ENCODE data around the gene LRRC8B. TPM values are rescaled to one million over a fixed set of nuclear protein-coding genes. Genes with fewer than 3 reads are reported as not detected.

LRRC8B gene
- total RNA-seq (2.5 TPM), polyA plus RNA-seq (ENCODE audit: insufficient read depth in 1 of 8, insufficient read length in 8 of 8, low replicate concordance in 1 of 8) (1 to 10 TPM; 2.4 to 4.7 (median 2.9) TPM)
- long read RNA-seq, donor 1 = 0 reads
- long read RNA-seq, donor 2 = 0 reads
- long read RNA-seq, donor 3 = 0 reads
- long read RNA-seq, donor 4 = 0 reads
- long read RNA-seq, donor 5, full-length matches to known transcripts = 1 of 1 reads
- long read RNA-seq, donor 5, partial matches to known transcripts = 0 of 1 reads
- long read RNA-seq, donor 5, other reads (novel, unspliced or antisense) = 0 of 1 reads
- long read RNA-seq, donor 6, full-length matches to known transcripts = 1 of 1 reads
- long read RNA-seq, donor 6, partial matches to known transcripts = 0 of 1 reads
- long read RNA-seq, donor 6, other reads (novel, unspliced or antisense) = 0 of 1 reads
- long read RNA-seq, donor 7 = 0 reads
- long read RNA-seq, donor 8 = 0 reads
- long read RNA-seq, donor 9 = 0 reads
- long read RNA-seq, donor 10 = 0 reads
- long read RNA-seq, donor 11 = 0 reads

DNA sequence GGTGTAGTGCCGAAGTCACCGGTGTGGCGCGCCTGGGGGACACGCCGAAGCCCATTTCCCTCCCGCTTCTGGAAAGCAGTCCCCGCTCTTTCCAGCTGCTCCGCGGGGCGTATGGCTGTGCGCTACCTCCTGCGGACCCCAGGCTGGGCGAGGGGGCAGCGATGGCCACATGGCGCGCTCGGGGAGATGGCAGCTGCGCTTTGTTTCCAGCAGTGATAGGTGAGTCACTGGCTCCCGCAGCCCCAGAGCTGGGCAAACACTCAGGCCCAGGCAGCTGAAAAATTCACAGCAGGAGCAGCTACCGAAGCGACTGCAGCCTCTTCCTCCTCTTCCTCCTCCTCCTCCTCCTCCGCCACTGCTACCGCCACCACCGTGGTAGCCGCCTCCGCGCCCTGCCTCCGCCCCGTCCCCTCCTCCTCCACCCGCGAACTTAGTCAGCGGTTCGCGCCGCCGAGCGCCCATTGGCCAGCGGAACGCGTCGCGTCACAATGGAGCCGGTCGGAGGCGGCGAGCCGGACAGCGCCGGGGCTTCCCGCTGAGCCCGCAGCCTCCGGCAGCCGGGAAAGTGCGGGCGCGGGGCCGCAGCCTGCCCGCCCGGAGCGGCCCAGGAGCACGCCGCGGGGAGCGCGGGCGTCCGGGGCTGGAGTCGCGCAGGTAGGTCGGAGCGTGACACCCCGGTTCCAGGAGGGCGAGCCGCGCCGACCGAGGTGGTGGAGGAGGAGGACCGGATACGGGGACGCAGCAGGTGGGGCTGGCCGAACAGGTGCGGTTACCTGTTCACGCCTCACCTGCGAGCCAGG lies at the start of gene LRRC8B:
Gene LRRC8B, plus strand, starts transcription at position 461 of the 800 bp plus-strand sequence. CDS start 57,822 bp downstream, outside the sequence.
- Histone ChIP-seq H3K36me3 (ENCODE audit: control insufficient read depth, insufficient read depth, low read length) (no peaks in the 10 kb centered on the region), H3K27me3 (ENCODE audit: control insufficient read depth, insufficient read depth, low read length) (peaks cover 3% of the 10 kb centered on the region), H3K27ac (ENCODE audit: low read length) (peak within 1 kb of the TSS; percentile 83), H3K4me3 (ENCODE audit: low read length) (peak within 1 kb of the TSS; percentile 88), H3K9me3 (replicated peaks; ENCODE audit: control insufficient read depth, low read depth, low read length) (no peaks in the 10 kb centered on the region), H3K4me1 (ENCODE audit: control insufficient read depth, insufficient read depth, low read length) (peaks cover 8% of the 10 kb centered on the region)
- peak; percentile 94 for DNase-seq
- under 1% methylated on average over 85 of the region's 85 CpGs for WGBS (ENCODE audit: insufficient coverage)

DNA sequence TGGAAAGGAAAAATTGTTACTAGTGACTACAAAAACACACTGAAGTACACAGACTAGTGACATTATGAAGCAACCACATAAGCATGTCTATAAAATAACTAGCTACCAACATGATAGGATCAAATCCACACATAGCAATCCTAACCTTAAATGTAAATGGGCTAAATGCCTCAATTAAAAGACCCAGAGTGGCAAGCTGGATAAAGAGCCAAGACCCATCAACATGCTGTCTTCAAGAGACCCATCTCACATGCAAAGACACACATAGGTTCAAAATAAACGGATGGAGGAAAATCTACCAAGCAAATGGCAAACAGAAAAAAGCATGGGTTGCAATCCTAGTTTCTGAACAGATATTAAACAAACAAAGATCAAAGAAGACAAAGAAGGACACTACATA lies 49.4 kb upstream of the LRRC8B start:
- Histone ChIP-seq H3K27me3 (ENCODE audit: control insufficient read depth, insufficient read depth, low read length) (no peaks in the 10 kb centered on the region), H3K4me3 (ENCODE audit: low read length) (no peak overlapping the region), H3K36me3 (ENCODE audit: control insufficient read depth, insufficient read depth, low read length) (no peaks in the 10 kb centered on the region), H3K4me1 (ENCODE audit: control insufficient read depth, insufficient read depth, low read length) (no peaks in the 10 kb centered on the region), H3K9me3 (replicated peaks; ENCODE audit: control insufficient read depth, low read depth, low read length) (no peaks in the 10 kb centered on the region), H3K27ac (ENCODE audit: low read length) (no peak overlapping the region)
- WGBS (ENCODE audit: insufficient coverage) = no CpG with 5 or more reads among the region's 1 CpG
- no peak for DNase-seq

DNA sequence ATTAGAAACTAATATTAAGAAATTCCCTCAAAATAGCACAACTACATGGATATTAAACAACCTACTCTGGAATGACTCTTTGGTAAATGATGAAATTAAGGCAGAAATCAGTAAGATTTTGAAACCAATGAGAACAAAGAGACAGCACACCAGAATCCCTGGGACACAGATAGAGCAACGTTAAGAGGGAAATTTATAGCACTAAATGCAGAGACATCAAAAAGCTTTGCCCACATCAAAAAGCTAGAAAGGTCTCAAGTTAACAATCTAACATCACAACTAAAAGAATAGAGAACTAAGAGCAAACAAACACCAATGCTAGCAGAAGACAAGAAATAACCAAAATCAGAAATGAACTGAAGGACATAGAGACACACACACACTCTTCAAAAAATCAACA lies 48.6 kb upstream of the LRRC8B start:
- no CpG with 5 or more reads among the region's 1 CpG for WGBS (ENCODE audit: insufficient coverage)
- H3K27ac ChIP-seq (ENCODE audit: low read length) = no peak overlapping the region
- H3K4me1 ChIP-seq (ENCODE audit: control insufficient read depth, insufficient read depth, low read length) = no peaks in the 10 kb centered on the region
- H3K9me3 ChIP-seq (replicated peaks; ENCODE audit: control insufficient read depth, low read depth, low read length) = no peaks in the 10 kb centered on the region
- no peak for DNase-seq
- H3K4me3 ChIP-seq (ENCODE audit: low read length) = no peak overlapping the region
- H3K36me3 ChIP-seq (ENCODE audit: control insufficient read depth, insufficient read depth, low read length) = no peaks in the 10 kb centered on the region
- no peaks in the 10 kb centered on the region for H3K27me3 ChIP-seq (ENCODE audit: control insufficient read depth, insufficient read depth, low read length)

DNA sequence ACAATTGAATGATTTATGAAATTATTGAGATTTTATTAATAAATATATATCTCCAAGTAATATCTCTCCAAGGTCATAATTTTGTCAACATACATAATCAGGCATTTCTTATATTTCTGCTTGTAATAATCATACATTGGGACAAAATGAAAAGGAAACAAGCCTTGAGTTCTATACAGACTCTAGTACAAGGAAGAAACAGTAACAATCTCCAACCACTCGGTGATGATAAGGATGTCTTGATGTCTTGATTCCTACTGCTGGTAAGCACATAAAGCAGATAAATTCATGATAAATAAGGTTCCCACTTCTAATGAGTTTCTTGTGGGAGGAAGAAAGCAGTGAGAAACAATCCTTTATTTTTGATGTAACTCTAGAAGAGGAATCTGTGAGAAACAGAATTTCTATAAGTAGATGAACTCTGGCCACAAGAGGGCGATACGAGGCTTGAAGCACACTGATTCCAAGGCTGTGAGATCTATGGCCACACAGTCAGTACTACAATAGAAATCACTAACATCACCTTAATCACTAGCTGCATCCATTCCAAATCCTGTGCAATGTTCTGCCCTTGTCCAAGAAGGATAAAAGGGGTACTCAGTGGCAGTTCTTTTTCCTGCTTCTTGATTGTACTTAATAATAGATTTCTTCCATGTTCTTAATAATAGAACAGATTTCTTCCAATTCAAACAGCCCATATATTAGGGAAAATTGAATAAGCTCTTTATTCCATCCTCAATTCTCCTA lies 41.4 kb upstream of the LRRC8B start:
- no peaks in the 10 kb centered on the region for H3K36me3 ChIP-seq (ENCODE audit: control insufficient read depth, insufficient read depth, low read length)
- H3K4me3 ChIP-seq (ENCODE audit: low read length) = no peak overlapping the region
- H3K9me3 ChIP-seq (replicated peaks; ENCODE audit: control insufficient read depth, low read depth, low read length) = no peaks in the 10 kb centered on the region
- H3K4me1 ChIP-seq (ENCODE audit: control insufficient read depth, insufficient read depth, low read length) = no peaks in the 10 kb centered on the region
- H3K27me3 ChIP-seq (ENCODE audit: control insufficient read depth, insufficient read depth, low read length) = peaks cover 2% of the 10 kb centered on the region
- DNase-seq = peak; percentile 83
- H3K27ac ChIP-seq (ENCODE audit: low read length) = no peak overlapping the region
- no CpG with 5 or more reads among the region's 3 CpGs for WGBS (ENCODE audit: insufficient coverage)

DNA sequence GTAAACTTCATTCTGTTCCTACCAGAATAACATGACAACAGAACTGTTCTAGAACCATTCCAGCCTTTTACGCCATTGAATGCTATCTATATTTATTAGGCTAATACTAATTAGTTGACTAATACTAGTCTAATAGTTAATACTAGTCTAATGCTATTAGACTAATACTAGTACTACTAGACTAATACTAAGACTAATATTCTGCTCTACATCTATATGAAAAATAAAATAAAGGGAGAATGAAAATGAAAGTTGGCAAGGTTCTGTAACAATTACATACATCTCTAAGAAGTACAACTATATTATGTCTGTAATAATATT lies 40.9 kb upstream of the LRRC8B start:
- Histone ChIP-seq H3K4me3 (ENCODE audit: low read length) (no peak overlapping the region), H3K9me3 (replicated peaks; ENCODE audit: control insufficient read depth, low read depth, low read length) (no peaks in the 10 kb centered on the region), H3K36me3 (ENCODE audit: control insufficient read depth, insufficient read depth, low read length) (no peaks in the 10 kb centered on the region), H3K27me3 (ENCODE audit: control insufficient read depth, insufficient read depth, low read length) (peaks cover 2% of the 10 kb centered on the region), H3K4me1 (ENCODE audit: control insufficient read depth, insufficient read depth, low read length) (no peaks in the 10 kb centered on the region), H3K27ac (ENCODE audit: low read length) (no peak overlapping the region)
- whole genome bisulfite sequencing (ENCODE audit: insufficient coverage) = no CpG with 5 or more reads among the region's 1 CpG
- no peak for DNase-seq

DNA sequence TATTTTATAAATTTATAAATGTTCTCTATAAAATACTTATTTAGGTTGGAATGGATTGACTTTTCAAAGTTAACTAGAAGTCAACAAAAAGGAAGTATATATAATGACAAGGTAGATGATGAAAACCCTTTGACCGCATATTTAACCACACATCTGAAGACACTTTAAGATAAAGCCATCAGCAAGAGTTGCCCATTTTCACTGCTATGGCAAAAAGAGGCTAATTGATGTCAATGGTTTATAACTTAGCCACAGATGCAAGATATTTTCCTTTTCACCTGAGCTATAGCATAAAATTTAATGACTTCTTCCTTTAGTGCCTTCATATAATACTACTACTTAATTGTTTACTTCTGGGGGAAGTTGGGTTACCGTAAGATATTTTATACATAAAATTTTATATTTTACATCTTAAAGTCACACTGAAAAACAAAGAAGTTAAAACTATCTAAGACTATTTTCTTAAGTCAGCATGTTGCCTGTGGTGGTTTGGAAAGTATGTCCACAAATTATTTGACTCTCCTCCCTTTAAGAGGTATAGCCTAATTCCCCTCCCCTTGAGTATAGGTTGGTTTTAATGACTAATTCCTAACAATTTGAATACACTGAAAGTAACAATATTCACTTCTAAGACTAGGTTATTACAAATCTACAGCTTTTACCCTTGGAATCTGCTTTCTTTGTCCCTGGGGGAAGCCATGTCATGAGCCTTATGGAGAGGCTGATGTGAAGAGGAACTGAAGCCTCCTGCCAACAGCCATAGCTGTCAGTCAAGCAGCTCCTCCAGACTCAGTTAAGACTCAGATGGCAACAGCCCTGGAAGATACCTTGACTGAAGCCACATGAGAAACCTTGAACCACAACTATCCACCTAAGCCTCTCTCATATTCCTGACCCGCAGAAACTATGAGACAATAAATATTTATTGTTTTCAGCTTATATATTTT lies 40.3 kb upstream of the LRRC8B start:
- no peaks in the 10 kb centered on the region for H3K36me3 ChIP-seq (ENCODE audit: control insufficient read depth, insufficient read depth, low read length)
- no peak for DNase-seq
- no peak overlapping the region for H3K27ac ChIP-seq (ENCODE audit: low read length)
- no peaks in the 10 kb centered on the region for H3K4me1 ChIP-seq (ENCODE audit: control insufficient read depth, insufficient read depth, low read length)
- no peaks in the 10 kb centered on the region for H3K9me3 ChIP-seq (replicated peaks; ENCODE audit: control insufficient read depth, low read depth, low read length)
- no peak overlapping the region for H3K4me3 ChIP-seq (ENCODE audit: low read length)
- H3K27me3 ChIP-seq (ENCODE audit: control insufficient read depth, insufficient read depth, low read length) = peaks cover 2% of the 10 kb centered on the region
- WGBS (ENCODE audit: insufficient coverage) = no CpG with 5 or more reads among the region's 3 CpGs

DNA sequence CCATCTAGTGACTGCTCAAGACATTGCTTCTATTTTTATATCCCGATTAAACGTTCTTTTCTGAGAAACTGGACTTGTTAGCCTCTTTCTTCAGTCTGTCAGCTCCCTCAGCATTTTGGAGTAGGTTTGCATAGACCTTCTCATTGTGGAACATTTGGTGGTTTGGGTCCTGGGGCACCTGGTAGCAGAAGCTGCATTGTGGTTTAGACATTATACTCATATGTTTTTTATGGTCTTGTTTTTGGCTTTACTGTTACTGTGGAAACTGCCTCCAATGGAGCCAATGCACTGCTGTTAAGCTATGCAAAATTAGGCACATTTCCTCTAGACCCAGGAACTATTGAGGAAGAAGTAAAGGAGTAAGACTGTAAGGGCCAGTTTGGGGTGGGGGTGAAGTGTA lies 36.7 kb upstream of the LRRC8B start:
- Histone ChIP-seq H3K36me3 (ENCODE audit: control insufficient read depth, insufficient read depth, low read length) (no peaks in the 10 kb centered on the region), H3K9me3 (replicated peaks; ENCODE audit: control insufficient read depth, low read depth, low read length) (no peaks in the 10 kb centered on the region), H3K27me3 (ENCODE audit: control insufficient read depth, insufficient read depth, low read length) (peaks cover 2% of the 10 kb centered on the region), H3K4me3 (ENCODE audit: low read length) (no peak overlapping the region), H3K27ac (ENCODE audit: low read length) (no peak overlapping the region), H3K4me1 (ENCODE audit: control insufficient read depth, insufficient read depth, low read length) (no peaks in the 10 kb centered on the region)
- no CpG with 5 or more reads among the region's 2 CpGs for WGBS (ENCODE audit: insufficient coverage)
- DNase-seq = no peak

DNA sequence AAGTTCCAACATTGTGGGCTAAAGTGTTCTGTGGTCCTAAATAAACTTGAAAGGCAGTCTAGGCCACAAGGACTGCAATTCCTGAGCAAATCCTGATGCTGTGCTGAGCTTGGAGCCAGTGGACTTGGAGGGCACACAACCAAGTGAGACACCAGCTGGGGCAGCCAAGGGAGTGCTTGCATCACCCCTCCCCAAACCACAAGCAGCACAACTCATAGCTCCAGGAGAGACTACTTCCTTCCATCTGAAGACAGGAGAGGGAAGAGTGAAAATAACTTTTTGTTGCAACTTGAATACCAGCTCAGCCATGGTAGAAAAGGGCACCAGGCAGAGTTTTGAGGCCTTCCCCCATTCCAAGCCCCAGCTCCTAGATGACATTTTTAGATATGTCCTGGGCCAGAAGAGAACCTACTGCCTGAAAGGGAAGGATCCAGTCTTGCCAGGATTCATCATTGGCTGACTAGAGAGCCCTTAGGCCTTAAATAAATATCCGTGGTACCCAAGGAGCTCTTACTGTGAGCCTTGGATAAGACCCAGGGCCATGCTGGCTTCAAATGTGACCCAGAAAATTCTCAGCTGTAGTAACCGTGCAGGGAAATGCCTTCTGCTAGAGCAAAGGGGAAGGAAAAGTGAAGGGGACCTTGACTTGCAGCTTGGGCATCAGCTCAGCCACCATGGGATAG lies 35.4 kb upstream of the LRRC8B start:
- DNase-seq = no peak
- no peaks in the 10 kb centered on the region for H3K9me3 ChIP-seq (replicated peaks; ENCODE audit: control insufficient read depth, low read depth, low read length)
- peaks cover 2% of the 10 kb centered on the region for H3K27me3 ChIP-seq (ENCODE audit: control insufficient read depth, insufficient read depth, low read length)
- H3K27ac ChIP-seq (ENCODE audit: low read length) = no peak overlapping the region
- no peaks in the 10 kb centered on the region for H3K36me3 ChIP-seq (ENCODE audit: control insufficient read depth, insufficient read depth, low read length)
- 84% methylated on average over 2 of the region's 2 CpGs for WGBS (ENCODE audit: insufficient coverage)
- no peaks in the 10 kb centered on the region for H3K4me1 ChIP-seq (ENCODE audit: control insufficient read depth, insufficient read depth, low read length)
- no peak overlapping the region for H3K4me3 ChIP-seq (ENCODE audit: low read length)

DNA sequence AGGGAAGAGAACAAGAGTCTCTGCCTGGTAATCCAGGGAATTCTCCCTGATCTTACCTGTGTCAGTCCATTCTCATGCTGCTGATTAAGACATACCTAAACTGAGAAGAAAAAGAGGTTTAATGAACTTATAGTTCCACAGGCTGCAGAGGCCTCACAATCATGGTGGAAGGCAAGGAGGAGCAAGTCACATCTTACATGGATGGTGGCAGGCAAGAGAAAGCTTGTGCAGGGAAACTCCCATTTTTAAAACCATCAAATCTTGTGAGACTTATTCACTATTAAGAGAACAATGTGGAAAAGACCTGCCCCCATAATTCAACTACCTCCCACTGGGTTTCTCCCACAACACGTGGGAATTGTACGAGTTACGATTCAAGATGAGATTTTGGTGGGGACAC lies 34.2 kb upstream of the LRRC8B start:
- 77% methylated on average over 3 of the region's 3 CpGs for WGBS (ENCODE audit: insufficient coverage)
- no peaks in the 10 kb centered on the region for H3K4me1 ChIP-seq (ENCODE audit: control insufficient read depth, insufficient read depth, low read length)
- H3K4me3 ChIP-seq (ENCODE audit: low read length) = no peak overlapping the region
- H3K36me3 ChIP-seq (ENCODE audit: control insufficient read depth, insufficient read depth, low read length) = no peaks in the 10 kb centered on the region
- no peak for DNase-seq
- no peak overlapping the region for H3K27ac ChIP-seq (ENCODE audit: low read length)
- H3K9me3 ChIP-seq (replicated peaks; ENCODE audit: control insufficient read depth, low read depth, low read length) = no peaks in the 10 kb centered on the region
- H3K27me3 ChIP-seq (ENCODE audit: control insufficient read depth, insufficient read depth, low read length) = peaks cover 2% of the 10 kb centered on the region
